ENCODE data around the gene CAMK2B. TPM values are rescaled to one million over a fixed set of nuclear protein-coding genes. Genes with fewer than 3 reads are reported as not detected.

CAMK2B gene
- polyA plus RNA-seq, 2 donors = 0.33 to 1.2 TPM

DNA sequence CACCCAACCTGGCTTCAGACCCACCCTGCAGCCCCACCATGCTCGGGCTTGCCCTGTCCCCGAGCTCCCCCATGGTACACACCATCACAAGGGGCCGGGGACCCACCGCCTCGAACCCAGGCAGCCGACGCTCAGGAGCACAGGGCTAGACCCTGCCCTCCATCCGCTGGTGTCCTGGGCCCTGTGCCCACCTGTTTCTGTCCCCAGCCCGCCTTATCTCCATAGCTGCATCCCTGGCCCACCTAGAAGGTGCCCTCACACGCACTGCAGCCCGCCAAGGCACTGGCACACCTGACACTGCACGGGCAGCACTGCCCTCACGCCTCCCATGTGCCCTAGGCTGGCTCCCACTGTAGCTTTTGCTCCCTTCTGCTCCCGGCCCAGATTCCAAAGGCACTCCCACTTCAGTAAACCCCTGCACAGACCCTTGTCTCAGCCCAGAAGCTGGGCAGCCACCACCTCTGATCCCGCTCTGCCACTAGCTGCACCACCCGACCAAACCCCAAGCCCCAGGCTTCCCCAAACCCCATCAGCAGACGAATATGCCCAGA is 107.5 kb downstream of the CAMK2B start:
- Histone ChIP-seq H3K27me3 (ENCODE audit: control insufficient read depth in 1 of 2, insufficient read depth in 2 of 2, low read length in 2 of 2) (no peaks in the 10 kb centered on the region), H3K4me1 (ENCODE audit: control insufficient read depth in 2 of 2, insufficient read depth in 2 of 2, low read length in 1 of 2) (no peaks in the 10 kb centered on the region), H3K9me3 (ENCODE audit: control insufficient read depth in 2 of 2, insufficient read depth in 1 of 2, low read depth in 1 of 2, low read length in 1 of 2) (peaks cover 0 to 3% of the 10 kb centered on the region in 2 donors), H3K27ac (ENCODE audit: low read depth in 2 of 2, low read length in 1 of 2) (no peak overlapping the region), H3K36me3 (ENCODE audit: control insufficient read depth in 2 of 2, insufficient read depth in 2 of 2, low read length in 1 of 2) (peaks cover 3 to 7% of the 10 kb centered on the region in 2 donors), H3K4me3 (ENCODE audit: low read depth in 1 of 2, low read length in 2 of 2) (no peak overlapping the region)
- 85% methylated on average over 17 of the region's 17 CpGs for WGBS, 2 donors

- Histone ChIP-seq H3K9me3 (ENCODE audit: control insufficient read depth in 2 of 2, insufficient read depth in 1 of 2, low read depth in 1 of 2, low read length in 1 of 2) (peaks cover 0 to 3% of the 10 kb centered on the region in 2 donors), H3K27ac (ENCODE audit: low read depth in 2 of 2, low read length in 1 of 2) (no peak overlapping the region), H3K4me1 (ENCODE audit: control insufficient read depth in 2 of 2, insufficient read depth in 2 of 2, low read length in 1 of 2) (no peaks in the 10 kb centered on the region), H3K4me3 (ENCODE audit: low read depth in 1 of 2, low read length in 2 of 2) (no peak overlapping the region), H3K36me3 (ENCODE audit: control insufficient read depth in 2 of 2, insufficient read depth in 2 of 2, low read length in 1 of 2) (peaks cover 4 to 7% of the 10 kb centered on the region in 2 donors), H3K27me3 (ENCODE audit: control insufficient read depth in 1 of 2, insufficient read depth in 2 of 2, low read length in 2 of 2) (no peaks in the 10 kb centered on the region)
- 62 to 81% methylated on average over 19 of the region's 19 CpGs for whole genome bisulfite sequencing, 2 donors
Observed at GRCh38 chr7:44217223-44217714, 108.1 kb downstream of the CAMK2B start.

- 67 to 69% methylated on average over 13 of the region's 13 CpGs for WGBS, 2 donors
- H3K9me3 ChIP-seq (ENCODE audit: control insufficient read depth in 2 of 2, insufficient read depth in 1 of 2, low read depth in 1 of 2, low read length in 1 of 2) = peaks cover 0 to 3% of the 10 kb centered on the region in 2 donors
- peaks cover 8 to 11% of the 10 kb centered on the region in 2 donors for H3K36me3 ChIP-seq (ENCODE audit: control insufficient read depth in 2 of 2, insufficient read depth in 2 of 2, low read length in 1 of 2)
- H3K27me3 ChIP-seq (ENCODE audit: control insufficient read depth in 1 of 2, insufficient read depth in 2 of 2, low read length in 2 of 2) = no peaks in the 10 kb centered on the region
- no peaks in the 10 kb centered on the region for H3K4me1 ChIP-seq (ENCODE audit: control insufficient read depth in 2 of 2, insufficient read depth in 2 of 2, low read length in 1 of 2)
- H3K27ac ChIP-seq (ENCODE audit: low read depth in 2 of 2, low read length in 1 of 2) = no peak overlapping the region
- no peak overlapping the region for H3K4me3 ChIP-seq (ENCODE audit: low read depth in 1 of 2, low read length in 2 of 2)
Observed at GRCh38 chr7:44216521-44217222, 108.7 kb downstream of the CAMK2B start.

DNA sequence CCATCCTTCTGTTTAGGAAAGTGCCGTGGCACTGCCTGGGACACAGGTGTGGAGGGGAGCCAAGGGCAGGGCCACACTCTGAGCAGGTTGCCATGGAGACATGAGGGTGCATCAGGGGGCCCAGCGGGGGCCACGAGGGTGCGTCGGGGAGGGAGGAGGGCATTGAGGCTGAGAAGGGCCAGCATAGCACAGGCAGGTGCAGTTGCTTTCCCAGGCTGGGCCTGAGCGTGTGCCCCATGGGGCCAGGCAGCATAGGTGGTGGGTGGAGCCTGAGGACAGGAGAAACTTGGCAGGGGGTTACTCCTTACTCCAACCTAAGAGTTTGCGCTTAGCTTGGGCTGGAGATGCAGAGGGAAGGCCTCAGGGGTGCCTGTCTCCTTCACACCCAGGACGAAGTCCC is 109.4 kb downstream of the CAMK2B start:
- no peak overlapping the region for H3K27ac ChIP-seq (ENCODE audit: low read depth in 2 of 2, low read length in 1 of 2)
- peaks cover 0 to 3% of the 10 kb centered on the region in 2 donors for H3K9me3 ChIP-seq (ENCODE audit: control insufficient read depth in 2 of 2, insufficient read depth in 1 of 2, low read depth in 1 of 2, low read length in 1 of 2)
- H3K4me1 ChIP-seq (ENCODE audit: control insufficient read depth in 2 of 2, insufficient read depth in 2 of 2, low read length in 1 of 2) = no peaks in the 10 kb centered on the region
- no peaks in the 10 kb centered on the region for H3K27me3 ChIP-seq (ENCODE audit: control insufficient read depth in 1 of 2, insufficient read depth in 2 of 2, low read length in 2 of 2)
- WGBS, 2 donors = 54 to 59% methylated on average over 8 of the region's 8 CpGs
- H3K4me3 ChIP-seq (ENCODE audit: low read depth in 1 of 2, low read length in 2 of 2) = no peak overlapping the region
- H3K36me3 ChIP-seq (ENCODE audit: control insufficient read depth in 2 of 2, insufficient read depth in 2 of 2, low read length in 1 of 2) = peaks cover 10 to 12% of the 10 kb centered on the region in 2 donors

DNA sequence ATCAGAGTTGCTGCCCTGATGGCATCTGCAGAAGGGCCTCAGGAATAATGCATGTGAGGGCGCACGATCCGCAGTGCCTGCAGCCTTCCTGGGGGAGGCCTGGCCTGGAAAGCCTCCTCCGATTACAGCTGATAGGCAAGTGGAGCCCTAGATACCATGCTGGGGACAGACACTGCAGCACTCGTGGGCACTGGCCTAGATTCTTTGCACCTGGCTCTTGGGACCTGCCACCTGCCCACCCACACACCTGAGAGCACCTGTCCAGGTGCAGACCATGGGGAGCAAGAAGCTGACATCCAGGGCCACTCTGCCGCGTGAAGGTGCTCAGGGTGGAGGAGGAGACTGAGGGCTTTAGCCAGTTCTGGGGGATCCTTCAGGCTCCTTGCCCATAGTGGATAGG is 109.9 kb downstream of the CAMK2B start:
- Histone ChIP-seq H3K9me3 (ENCODE audit: control insufficient read depth in 2 of 2, insufficient read depth in 1 of 2, low read depth in 1 of 2, low read length in 1 of 2) (peaks cover 0 to 3% of the 10 kb centered on the region in 2 donors), H3K27me3 (ENCODE audit: control insufficient read depth in 1 of 2, insufficient read depth in 2 of 2, low read length in 2 of 2) (no peaks in the 10 kb centered on the region), H3K36me3 (ENCODE audit: control insufficient read depth in 2 of 2, insufficient read depth in 2 of 2, low read length in 1 of 2) (peaks cover 15 to 16% of the 10 kb centered on the region in 2 donors), H3K27ac (ENCODE audit: low read depth in 2 of 2, low read length in 1 of 2) (no peak overlapping the region), H3K4me1 (ENCODE audit: control insufficient read depth in 2 of 2, insufficient read depth in 2 of 2, low read length in 1 of 2) (no peaks in the 10 kb centered on the region), H3K4me3 (ENCODE audit: low read depth in 1 of 2, low read length in 2 of 2) (no peak overlapping the region)
- 79 to 87% methylated on average over 7 of the region's 7 CpGs for WGBS, 2 donors

DNA sequence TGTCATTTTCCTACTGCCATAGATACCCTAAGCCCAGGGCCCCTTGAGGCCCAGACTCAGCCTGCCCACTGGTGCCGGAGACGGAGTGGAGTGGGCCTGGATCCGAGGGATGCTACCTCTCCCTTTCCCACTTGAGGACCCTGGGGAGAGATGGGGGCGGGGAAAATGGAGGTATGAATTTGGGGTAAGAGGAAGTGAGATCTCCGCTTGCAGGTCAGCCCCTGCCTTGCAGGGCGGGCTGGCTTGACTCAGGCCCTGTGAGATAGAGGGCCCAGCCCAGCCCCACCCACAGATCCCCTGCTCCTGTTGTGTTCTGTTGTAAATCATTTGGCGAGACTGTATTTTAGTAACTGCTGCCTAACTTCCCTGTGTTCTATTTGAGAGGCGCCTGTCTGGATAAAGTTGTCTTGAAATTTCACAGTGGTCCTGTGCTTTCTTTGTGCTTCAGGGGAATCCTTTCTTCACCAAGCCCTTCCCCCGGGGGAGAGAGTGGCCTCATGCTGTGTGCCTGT is 111.5 kb downstream of the CAMK2B start:
- WGBS, 2 donors = 83 to 87% methylated on average over 9 of the region's 9 CpGs
- Histone ChIP-seq H3K4me1 (ENCODE audit: control insufficient read depth in 2 of 2, insufficient read depth in 2 of 2, low read length in 1 of 2) (no peaks in the 10 kb centered on the region), H3K4me3 (ENCODE audit: low read depth in 1 of 2, low read length in 2 of 2) (no peak overlapping the region), H3K27me3 (ENCODE audit: control insufficient read depth in 1 of 2, insufficient read depth in 2 of 2, low read length in 2 of 2) (no peaks in the 10 kb centered on the region), H3K27ac (ENCODE audit: low read depth in 2 of 2, low read length in 1 of 2) (no peak overlapping the region), H3K36me3 (ENCODE audit: control insufficient read depth in 2 of 2, insufficient read depth in 2 of 2, low read length in 1 of 2) (peaks cover 20 to 28% of the 10 kb centered on the region in 2 donors), H3K9me3 (ENCODE audit: control insufficient read depth in 2 of 2, insufficient read depth in 1 of 2, low read depth in 1 of 2, low read length in 1 of 2) (peaks cover 0 to 3% of the 10 kb centered on the region in 2 donors)

DNA sequence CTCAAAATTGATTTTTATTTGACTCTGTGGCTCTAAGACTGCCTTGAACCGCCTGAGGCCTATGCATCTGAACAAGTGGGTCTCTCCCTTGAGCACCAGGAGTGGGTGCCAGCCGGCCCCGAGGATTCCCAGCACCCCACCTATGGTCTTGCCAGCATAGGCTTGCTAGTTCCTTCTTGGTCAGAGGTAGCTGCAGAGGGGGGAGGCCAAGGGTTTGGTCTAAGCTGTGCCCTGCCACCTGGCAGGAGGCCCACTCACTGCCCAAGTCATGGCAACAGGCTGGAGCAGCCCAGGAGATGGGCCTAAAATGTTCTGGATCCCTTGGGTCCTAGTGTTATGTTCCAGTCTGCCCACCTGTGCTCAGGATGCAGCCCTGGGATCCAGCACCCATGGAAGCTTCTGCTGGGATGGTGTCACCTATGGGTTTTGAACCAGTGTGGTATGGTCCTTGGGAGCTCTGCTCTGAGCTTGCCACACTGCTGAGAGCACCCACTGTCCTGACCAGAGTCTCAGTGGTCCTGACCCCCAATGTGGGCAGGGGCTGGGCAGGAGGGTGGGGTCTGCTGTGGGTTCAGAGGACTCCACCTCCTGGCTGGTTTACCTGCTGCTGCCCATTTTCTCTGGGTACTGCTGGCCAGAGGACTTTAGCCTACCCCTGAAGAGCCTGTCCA is 112.1 kb downstream of the CAMK2B start:
- no peaks in the 10 kb centered on the region for H3K27me3 ChIP-seq (ENCODE audit: control insufficient read depth in 1 of 2, insufficient read depth in 2 of 2, low read length in 2 of 2)
- no peaks in the 10 kb centered on the region for H3K4me1 ChIP-seq (ENCODE audit: control insufficient read depth in 2 of 2, insufficient read depth in 2 of 2, low read length in 1 of 2)
- H3K9me3 ChIP-seq (ENCODE audit: control insufficient read depth in 2 of 2, insufficient read depth in 1 of 2, low read depth in 1 of 2, low read length in 1 of 2) = no peaks in the 10 kb centered on the region
- no peak overlapping the region for H3K27ac ChIP-seq (ENCODE audit: low read depth in 2 of 2, low read length in 1 of 2)
- 53 to 54% methylated on average over 3 of the region's 3 CpGs for WGBS, 2 donors
- no peak overlapping the region for H3K4me3 ChIP-seq (ENCODE audit: low read depth in 1 of 2, low read length in 2 of 2)
- H3K36me3 ChIP-seq (ENCODE audit: control insufficient read depth in 2 of 2, insufficient read depth in 2 of 2, low read length in 1 of 2) = peaks cover 20 to 33% of the 10 kb centered on the region in 2 donors

- Histone ChIP-seq H3K36me3 (ENCODE audit: control insufficient read depth in 2 of 2, insufficient read depth in 2 of 2, low read length in 1 of 2) (peaks cover 20 to 35% of the 10 kb centered on the region in 2 donors), H3K9me3 (ENCODE audit: control insufficient read depth in 2 of 2, insufficient read depth in 1 of 2, low read depth in 1 of 2, low read length in 1 of 2) (no peaks in the 10 kb centered on the region), H3K4me1 (ENCODE audit: control insufficient read depth in 2 of 2, insufficient read depth in 2 of 2, low read length in 1 of 2) (no peaks in the 10 kb centered on the region), H3K27me3 (ENCODE audit: control insufficient read depth in 1 of 2, insufficient read depth in 2 of 2, low read length in 2 of 2) (no peaks in the 10 kb centered on the region), H3K4me3 (ENCODE audit: low read depth in 1 of 2, low read length in 2 of 2) (no peak overlapping the region), H3K27ac (ENCODE audit: low read depth in 2 of 2, low read length in 1 of 2) (no peak overlapping the region)
- 72 to 77% methylated on average over 7 of the region's 7 CpGs for WGBS, 2 donors
Observed at GRCh38 chr7:44212581-44213184, 112.7 kb downstream of the CAMK2B start.

DNA sequence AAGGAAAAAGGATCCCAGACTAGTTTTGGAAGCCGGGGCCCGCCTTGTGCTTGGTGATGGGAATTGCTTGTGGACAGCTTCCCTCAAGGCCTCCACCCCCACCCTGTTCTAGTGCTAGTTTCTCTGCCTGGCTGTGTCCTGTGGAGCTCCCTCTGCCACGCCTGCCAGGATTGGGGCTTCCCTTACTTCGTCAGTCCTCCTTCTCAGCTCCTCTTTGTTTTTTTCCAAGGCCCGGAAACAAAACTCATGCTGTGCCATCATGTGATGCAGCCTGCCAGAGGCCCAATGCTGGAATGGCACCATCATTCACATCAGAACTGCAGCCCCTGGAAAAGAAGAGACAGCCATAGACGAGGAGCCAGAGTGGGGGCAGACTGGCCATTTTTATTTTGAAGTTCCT is 113.4 kb downstream of the CAMK2B start:
- no peak overlapping the region for H3K4me3 ChIP-seq (ENCODE audit: low read depth in 1 of 2, low read length in 2 of 2)
- H3K27me3 ChIP-seq (ENCODE audit: control insufficient read depth in 1 of 2, insufficient read depth in 2 of 2, low read length in 2 of 2) = no peaks in the 10 kb centered on the region
- H3K27ac ChIP-seq (ENCODE audit: low read depth in 2 of 2, low read length in 1 of 2) = no peak overlapping the region
- no peaks in the 10 kb centered on the region for H3K4me1 ChIP-seq (ENCODE audit: control insufficient read depth in 2 of 2, insufficient read depth in 2 of 2, low read length in 1 of 2)
- WGBS, 2 donors = 77 to 79% methylated on average over 6 of the region's 6 CpGs
- H3K9me3 ChIP-seq (ENCODE audit: control insufficient read depth in 2 of 2, insufficient read depth in 1 of 2, low read depth in 1 of 2, low read length in 1 of 2) = no peaks in the 10 kb centered on the region
- H3K36me3 ChIP-seq (ENCODE audit: control insufficient read depth in 2 of 2, insufficient read depth in 2 of 2, low read length in 1 of 2) = peaks cover 20 to 39% of the 10 kb centered on the region in 2 donors
